Pulmonary artery endothelial cell (primary cell): ENCODE data around the gene GNG4. TPM values are rescaled to one million over a fixed set of nuclear protein-coding genes. Genes with fewer than 3 reads are reported as not detected.
"Not testable (repeated sequence)": the region's sequence is repeated elsewhere in the genome, so short reads cannot be mapped to it uniquely, and the experiment has no call there.

Experiments used
- DNase-seq: peaks from one replicate; pipeline ENCODE4 v3.0.0-alpha.2; 2011; ENCODE audit warnings: low read depth, low spot score
- total RNA-seq: library from RNA; depleted of rRNA; stranded (reverse); fragments of >200 nt; gene quantifications from 2 replicates; pipeline ENCODE4 v1.2.3, GENCODE V29; 2014

The GNG4 gene
- total RNA-seq, 1 donor from 2014 or later, result not detected

DNA sequence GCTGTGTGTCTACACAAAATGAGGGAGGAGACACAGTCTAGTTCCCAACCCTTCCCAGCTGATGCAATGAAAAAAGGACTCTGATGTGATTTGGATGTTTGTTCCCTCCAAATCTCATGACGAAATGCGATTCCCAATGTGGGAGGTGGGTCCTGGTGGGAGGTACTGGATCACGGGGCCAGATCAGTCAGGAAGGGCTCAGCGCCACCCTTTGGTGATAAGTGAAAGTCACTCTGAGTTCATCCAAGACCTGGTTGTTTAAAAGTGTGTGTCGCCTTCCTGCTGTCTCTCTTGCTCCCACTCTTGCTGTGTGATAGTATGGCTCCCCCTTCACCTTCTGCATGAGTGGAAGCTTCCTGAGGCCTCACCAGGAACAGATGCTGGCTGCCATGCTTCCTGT lies 63.2 kb downstream of the GNG4 start:
- no peak for DNase-seq

DNA sequence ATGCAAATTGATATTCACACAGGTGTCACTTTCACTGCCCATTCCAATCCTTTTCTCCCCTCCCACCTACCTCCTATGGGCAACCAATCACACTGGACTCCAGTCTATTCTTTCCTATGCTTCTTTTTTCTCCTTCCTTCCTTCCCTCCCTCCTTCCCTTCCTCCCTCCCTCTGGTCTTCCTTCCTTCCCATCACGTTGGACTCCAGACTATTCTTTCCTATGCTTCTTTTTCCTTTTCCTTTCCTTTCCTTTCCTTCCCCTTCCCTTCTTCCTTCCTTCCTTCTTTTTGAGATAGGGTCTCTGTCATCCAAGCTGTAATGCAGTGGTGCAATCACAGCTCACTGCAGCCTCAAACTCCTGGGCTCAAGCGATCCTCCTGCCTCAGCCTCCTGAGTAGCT lies 64.6 kb downstream of the GNG4 start:
- DNase-seq, result no peak

DNA sequence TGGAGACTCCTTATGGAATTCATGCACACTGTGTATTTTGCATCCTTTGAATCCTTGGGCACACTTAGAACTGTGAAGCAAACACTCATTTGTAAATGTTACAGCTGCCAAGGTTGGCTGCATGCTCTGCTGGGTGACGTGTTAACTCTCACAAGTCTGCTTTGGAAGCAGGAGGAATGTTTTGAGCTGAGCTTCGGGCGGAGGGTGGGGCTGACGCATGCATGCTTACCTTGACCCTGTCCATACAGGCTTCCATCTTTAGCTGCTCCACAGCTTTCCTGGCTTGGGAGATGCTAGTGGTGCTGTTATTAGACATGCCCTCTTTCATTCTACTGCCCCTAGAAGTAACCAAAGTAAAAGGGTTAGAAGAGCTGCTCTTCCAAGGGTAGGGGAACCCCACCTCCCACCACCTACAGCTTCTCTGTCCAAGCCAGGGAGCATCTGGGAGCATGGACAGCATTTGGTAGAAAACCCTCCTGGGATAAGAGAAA lies 66.0 kb downstream of the GNG4 start:
- DNase-seq, result no peak

DNA sequence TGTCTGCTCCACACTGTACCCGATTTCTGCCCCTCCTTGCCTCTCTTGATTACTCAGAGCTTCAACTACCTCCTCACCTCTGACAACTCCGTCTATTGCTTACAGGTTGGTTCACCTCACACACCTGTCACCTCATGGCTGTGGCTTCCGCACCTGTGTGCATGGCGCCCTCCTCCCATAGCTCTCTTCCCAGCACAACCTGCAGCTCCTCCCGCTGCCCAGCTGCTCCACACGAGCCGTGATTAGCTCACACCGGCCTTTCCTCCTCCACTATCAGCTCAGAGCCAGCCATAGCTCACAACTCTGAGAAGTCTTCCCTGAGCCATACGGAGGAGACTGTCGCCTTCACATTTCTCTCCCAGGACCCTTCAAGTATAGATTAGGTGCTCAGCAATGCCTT lies 67.5 kb downstream of the GNG4 start:
- no peak for DNase-seq

DNA sequence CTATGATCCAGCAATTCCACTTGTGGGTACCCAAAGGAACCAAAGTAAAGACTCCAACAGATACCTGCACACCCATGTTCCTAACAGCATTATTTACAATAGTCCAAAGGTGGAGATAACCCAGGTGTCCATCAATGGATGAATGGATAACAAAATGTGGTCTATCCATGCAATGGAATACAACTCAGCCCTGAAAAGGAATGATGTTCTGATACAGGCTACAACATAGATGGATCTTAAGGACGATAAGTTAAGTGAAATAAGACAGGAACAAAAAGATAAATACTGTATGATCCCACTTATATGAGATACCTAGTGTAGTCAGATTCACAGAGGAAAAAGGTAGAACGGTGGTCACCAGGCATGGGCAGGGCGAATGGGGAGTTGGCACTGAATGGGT lies 69.7 kb downstream of the GNG4 start:
- no peak for DNase-seq

DNA sequence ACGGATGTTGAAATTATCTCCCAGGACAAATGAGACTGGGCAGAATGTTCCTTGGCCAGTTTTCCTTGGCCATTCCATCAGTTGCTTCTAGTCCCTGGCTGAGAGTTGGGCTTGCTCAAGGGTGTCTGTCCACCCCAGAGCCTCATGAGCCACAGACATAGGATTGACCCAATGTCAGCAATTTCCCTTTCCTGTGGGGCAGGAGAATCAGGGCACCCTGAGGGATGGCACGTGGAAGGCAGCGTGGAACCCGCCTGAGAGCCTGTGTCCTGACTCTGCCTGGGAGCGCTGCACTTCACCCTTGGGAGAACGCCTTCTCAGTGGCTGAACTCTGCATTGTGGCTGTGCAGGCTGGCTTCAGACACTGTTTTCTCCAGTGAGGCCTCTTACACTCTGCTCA lies 74.0 kb downstream of the GNG4 start:
- DNase-seq, result no peak

DNA sequence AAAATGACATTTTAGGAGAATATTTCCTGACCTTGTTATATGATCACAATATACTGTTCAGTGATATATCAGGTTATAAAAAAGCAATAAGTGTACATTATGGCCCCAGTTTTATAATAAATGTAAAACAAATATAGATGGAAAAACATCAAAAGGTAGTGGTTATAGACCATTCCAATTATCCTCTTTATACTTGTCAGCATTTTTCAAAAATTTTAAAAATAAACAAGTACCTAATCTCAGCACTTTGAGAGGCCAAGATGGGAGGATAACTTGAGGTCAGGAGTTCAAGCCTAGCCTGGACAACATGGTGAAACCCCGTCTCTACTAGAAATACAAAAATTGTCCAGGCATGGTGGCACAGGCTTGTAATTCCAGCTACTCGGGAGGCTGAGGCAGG lies 75.7 kb downstream of the GNG4 start:
- no peak for DNase-seq

DNA sequence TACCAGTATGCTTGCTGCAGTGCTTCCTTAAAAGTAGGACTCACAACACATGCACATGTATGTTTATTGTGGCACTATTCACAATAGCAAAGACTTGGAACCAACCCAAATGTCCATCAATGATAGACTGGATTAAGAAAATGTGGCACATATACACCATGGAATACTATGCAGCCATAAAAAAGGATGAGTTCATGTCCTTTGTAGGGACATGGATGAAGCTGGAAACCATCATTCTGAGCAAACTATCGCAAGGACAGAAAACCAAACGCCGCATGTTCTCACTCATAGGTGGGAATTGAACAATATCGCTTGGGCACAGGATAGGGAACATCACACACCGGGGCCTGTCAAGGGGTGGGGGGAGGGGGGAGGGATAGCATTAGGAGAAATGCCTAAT lies 76.6 kb downstream of the GNG4 start:
- DNase-seq, result not testable (repeated sequence)

DNA sequence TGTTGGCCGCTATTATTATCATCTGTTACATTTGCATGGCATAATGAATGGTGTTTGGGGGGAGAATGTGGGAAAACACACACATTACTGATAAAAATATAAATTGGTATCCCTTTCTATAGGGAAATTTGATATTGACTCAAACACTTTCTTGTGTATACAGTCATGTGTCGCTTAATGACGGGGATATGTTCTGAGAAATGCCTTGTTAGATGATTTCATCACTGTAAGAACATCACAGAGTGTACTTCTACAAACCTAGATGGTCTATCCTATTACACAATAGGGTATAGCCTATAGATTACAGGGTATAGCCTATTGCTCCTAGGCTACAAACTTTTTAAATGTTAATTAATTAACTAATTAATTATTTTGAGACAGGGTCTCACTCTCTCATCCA lies 78.1 kb downstream of the GNG4 start:
- DNase-seq, result no peak

DNA sequence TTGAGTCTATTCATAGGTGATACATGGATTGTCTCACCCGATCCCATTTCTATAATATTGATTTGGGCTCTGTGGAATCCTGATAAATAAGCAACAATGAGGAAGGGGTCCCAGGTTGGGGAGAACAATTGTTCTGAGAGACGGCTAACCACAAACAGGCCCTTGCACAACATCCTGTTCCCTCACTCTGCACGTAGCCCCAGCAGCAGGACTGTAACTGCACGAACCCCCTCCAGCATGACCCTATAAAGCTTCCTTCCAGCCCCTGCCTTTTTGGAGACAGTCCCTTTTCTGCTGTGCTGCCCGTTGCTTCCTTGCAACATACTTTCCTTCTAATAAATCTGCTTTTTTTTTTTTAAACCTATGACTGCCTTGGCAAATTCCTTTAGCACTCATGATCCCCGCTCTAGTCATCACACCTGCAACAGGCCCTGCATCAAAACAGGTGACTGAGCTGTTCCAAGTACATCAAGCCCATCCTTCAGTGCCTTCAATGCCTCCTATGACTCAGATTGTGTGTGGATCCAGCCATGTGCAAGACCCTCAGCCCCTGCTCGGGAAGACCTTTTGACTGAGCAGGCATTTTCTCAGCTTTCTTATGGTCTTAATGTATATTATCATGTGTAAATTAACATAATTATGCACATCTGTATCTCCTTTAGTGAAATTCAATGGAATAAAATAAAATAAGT lies 81.6 kb downstream of the GNG4 start:
- no peak for DNase-seq

DNA sequence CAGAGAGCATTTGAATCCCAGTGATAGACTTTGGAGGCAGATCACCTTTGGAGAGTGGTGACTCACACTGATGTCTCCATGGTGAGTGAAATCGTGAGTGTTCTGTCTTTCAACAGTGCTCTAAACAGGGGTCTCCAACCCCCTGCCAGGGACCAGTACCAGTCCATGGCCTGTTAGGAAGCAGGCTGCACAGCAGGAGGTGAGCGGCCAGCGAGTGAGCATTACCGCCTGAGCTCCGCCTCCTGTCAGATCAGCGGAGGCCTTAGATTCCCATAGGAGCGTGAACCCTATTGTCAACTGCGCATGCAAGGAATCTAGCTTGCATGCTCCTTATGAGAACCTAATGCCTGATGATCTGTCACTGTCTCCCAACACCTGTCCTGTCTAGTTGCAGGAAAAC lies 83.5 kb downstream of the GNG4 start:
- no peak for DNase-seq

DNA sequence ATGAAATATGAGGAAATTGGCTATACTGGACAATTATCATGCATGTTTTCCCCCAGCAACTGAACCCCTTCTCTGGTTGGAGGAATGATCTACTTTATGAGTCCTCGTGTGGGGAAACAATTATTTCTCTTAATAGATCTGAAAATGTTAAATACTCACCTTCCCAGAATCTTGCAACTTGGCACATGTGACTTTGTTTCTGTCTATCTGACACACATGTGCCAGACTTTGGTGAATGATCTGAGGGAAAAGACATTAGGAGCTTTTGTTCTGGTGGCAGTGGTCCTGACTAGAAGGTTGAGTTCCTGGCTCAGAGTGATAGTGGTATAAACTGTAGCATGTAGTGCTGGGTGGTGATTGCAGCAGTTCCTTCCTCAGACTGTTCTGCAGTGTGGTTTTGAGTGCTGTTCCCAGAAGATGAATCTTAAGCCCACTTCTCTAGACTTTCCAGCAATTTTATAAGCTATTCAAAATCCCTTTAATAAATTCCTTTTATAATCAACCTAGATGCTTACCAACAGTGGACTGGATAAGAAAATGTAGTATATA lies 86.0 kb downstream of the GNG4 start:
- no peak for DNase-seq

DNA sequence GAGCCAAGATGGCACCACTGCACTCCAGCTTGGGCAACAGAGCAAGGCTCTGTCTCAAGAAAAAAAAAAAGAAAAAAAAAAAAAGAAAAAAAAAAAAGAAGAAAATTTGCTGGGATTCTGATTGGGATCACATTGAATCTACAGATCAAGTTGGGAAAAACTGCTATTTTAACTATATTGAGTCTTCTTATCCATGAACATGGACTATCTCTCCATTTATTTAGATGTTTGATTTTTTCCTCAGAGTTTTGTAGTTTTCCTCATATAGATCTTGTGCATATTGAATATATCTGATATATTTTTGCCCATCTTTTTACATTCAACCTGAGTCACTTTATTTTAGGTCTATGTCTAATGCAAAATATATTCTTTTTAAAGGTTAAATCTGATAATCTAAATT lies 87.0 kb downstream of the GNG4 start:
- DNase-seq, result no peak

DNA sequence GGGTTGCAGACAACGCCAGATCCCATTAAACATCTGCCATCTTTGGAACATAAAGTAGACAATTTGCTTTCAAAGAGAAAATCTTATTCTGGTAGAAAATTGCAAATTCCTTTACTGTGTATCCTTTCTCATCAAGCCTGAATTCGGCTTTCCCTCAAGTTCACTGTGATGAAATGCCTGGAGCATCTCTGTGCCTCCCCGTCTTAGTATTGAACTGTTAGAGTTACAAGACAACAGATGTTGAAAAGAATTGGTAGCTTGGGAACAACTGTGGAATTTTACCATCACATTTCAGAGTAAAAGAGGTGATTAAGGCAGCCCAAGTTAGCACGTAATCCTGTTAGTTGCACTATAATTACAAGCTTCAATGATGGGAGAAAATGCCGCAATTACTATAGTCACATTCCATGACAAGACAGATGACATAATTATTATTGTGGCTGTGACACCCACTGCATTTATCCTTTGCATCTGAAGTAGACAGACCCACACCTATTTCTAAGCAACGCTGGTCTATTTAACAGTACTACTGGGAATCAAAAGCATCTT lies 90.9 kb downstream of the GNG4 start:
- no peak for DNase-seq

DNA sequence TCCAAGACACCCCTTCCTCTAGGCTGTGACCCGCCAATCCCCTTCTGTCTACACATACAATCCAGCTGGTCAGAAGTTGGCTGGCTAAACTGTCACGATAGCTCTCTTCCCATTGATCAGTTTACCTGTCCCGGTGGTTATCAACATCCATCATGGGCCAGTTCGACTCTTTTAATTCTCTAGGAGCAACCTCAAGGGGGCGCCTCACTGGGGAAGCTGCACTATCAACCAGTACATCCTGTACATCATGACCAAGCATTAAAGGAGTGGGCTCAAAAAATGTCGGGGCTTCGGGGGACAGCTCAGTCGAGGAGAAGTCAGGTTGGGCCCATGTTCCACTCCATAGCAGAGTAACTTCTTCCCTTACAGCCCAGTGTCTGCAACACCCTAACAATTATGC lies 92.1 kb downstream of the GNG4 start:
- no peak for DNase-seq

DNA sequence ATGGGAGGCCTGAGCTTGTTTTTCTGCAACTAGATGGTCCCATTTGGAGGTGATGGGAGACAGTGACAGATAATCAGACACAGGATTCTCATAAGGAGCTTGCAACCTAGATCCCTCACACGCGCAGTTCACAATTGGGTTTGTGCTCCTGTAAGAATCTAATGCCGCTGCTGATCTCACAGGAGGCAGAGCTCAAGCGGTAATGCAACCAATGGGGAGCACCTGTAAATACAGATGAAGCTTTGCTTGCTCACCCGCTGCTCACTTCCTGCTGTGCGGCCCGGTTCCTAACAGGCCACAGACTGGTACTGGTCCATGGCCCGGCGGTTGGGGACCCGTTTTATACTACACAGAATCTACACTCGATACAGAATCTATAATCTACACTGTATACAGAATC lies 92.8 kb downstream of the GNG4 start:
- DNase-seq, result no peak

DNA sequence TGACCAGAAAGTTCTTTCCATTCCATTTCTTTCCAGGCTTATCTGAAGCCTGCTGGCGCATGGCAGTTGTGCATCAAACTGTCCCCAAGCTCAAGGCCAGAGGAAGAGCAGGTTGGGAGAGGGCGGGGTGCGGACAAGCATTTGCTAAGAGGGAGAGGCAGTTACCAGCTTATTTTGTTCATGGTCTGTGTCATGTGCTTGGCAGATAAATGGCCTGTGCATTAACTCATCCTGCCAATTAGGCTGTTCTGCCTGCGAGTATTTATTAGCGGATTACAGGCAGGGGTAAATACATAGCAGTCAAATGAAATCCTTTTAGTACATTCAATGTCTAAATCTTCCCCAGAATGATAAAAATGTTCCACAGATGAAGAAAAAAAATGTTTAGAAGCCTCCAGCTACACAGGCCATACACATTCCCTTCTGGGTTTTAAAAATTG lies 96.5 kb downstream of the GNG4 start:
- DNase-seq, result no peak

DNA sequence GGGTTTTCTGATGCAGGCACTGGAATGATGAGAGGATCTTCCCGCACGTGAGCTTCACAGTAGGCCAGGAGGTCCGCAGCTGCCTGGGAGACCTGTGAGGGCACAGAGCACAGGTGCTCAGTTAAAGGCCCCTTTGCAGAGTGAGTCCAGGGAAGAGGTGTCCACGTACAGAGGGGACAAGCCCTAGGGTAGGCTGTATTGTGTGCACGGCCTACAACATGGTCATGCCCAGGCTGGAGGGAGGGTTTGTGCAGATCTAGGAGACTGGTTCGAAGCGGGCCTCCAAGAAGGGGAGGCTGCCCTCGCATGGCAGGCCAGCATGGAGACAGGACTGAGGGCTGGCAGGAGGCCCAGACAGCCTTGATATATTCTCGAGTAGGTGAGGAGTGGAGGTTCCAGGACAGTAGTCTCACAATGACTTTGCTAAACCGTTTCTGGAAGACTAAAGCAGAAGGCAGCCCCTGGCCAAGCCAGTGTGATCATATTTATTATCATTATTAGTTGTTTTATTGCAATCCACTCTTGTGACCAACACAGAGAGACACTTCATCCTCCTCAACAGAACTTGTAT lies 97.4 kb downstream of the GNG4 start:
- DNase-seq, result no peak

DNA sequence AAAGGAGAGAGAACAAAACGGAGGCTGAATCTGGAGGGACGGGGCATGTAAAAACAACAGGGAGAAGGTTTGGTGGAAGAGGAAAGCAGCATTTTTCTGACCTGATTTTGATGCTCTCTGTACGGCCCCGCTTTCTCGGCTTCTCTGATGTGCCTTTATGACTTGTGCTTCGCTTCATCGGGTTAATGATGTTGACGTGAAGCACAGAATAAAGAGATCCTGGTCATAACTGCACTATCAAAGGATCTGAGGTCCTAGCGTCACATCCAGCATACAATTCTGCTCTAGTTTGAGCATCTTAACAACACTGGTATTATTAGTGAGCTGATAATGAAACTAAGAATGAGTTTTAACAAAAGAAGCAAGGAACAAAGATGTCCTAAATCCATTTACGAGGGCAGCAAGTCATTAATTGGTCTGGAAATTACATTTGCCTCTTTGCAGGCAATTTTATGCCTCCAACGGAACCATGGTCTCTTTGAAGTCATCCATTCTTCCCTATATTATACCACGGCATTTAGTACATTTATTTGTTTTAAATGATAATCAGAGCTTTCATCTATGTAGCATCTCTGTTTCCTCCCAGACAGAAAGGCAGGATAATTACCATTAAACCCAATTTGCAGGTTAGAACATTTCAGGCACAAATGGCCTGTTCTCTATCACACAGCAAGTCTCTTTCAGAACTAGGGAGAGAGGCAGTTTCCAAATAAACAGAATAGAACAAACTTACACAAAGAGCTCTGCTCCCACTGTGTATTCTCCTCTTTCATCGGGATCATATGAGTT lies 100.0 kb downstream of the GNG4 start:
- DNase-seq, result no peak

DNA sequence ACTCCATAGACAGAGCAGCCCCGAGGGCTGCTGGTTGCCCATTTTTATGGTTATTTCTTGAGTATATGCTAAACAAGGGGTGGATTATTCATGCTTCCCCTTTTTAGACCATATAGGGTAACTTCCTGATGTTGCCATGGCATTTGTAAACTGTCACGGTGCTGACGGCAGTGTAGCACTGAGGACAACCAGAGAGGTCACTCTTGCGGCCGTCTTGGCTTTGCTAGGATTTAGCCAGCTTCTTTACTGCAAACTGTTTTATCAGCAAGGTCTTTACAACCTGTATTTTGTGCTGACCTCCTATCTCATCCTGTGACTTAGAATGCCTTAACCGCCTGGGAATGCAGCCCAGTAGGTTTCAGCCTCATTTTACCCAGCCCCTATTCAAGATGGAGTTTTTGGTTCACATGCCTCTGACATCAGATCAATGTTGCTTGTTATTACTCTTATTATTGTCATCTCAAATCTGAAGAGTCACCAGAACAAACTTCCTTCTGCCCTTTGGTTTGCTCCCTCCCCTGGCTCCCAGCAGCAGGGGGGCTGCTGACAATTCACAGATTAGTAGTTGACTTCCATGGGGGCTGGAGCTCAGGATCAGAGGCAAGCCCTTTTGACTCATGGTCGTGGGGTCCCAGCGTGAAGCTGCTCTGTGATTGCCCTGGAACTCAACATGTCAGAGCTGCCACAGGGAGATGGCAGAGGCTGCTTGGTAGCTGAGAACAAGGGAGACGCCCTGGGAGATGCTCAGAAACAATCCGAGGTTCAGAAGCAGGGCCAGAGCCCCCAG lies 103.0 kb downstream of the GNG4 start:
- DNase-seq, result not testable (repeated sequence)

DNA sequence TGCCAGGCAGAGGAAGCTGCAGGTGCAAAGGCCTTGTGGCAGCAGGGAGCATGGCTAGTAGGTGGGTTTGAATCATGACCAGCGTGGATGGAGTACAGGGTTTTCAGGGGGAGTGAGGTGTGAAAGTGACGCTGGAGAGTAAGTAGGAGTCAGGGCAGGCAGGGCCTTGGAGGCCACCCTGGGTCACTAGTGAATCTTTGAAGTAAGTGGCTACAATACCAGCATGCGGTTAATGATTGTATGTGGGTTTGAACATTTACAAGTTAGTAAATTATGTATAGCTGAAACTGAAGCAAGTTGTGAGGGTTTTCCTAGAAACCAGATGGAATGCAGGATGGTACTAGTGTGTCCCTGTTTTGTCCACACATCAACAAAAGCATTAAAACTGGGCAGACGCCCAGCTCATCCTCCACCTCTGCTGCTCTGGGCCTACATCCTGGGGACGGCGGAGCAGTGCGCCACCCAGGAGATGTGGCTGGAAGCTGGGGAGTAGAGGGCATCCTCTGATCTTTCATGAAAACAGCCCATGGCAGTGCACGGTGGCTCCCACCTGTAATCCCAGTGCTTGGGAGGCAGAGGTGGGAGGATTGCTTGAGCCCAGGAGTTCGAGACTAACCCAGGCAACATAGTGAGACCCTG lies 104.2 kb downstream of the GNG4 start:
- DNase-seq, result no peak
